ENCODE results near the gene C11orf42. TPM values are rescaled to one million over a fixed set of nuclear protein-coding genes. Genes with fewer than 3 reads are reported as not detected.
A peak's percentile ranks its signal among the peaks of the same experiment; 100 is the strongest.

C11orf42 gene
- total RNA-seq, 4 donors from 2014 or later: not detected

GRCh38 chr11:6249770-6250555 lies 44.6 kb downstream of the C11orf42 start:
- intact Hi-C loops (cut with DNase I; ENCODE audit: low total_unique reads): no loop called here
- H3K4me3 ChIP-seq (ENCODE audit: low read depth, poor library complexity, severe bottlenecking): no peak overlapping the region
- peak; percentile 78 to 93 for DNase-seq (ENCODE audit: low spot score in 2 of 2)

GRCh38 chr11:6251120-6251733 lies 45.9 kb downstream of the C11orf42 start:
- DNase-seq (ENCODE audit: low spot score in 2 of 2): no peak
- 66 to 67% methylated on average over 6 of the region's 6 CpGs for WGBS, 2 donors
- TF ChIP-seq CTCF (IDR thresholded peaks at IDR 0.05): peak in 1 of 3 donors; percentile 51
- TF ChIP-seq POLR2A (IDR thresholded peaks at IDR 0.05): no peak
- no peak overlapping the region for H3K4me3 ChIP-seq (ENCODE audit: low read depth, poor library complexity, severe bottlenecking)
- intact Hi-C loops (cut with DNase I; ENCODE audit: low total_unique reads): no loop called here

More at GRCh38 chr11:6249770-6250555, 44.6 kb downstream of the C11orf42 start:
- WGBS, 2 donors: 25 to 44% methylated on average over 3 of the region's 3 CpGs
- TF ChIP-seq POLR2A (IDR thresholded peaks at IDR 0.05) (no peak), CTCF (IDR thresholded peaks at IDR 0.05) (no peak)

GRCh38 chr11:6251990-6252473 lies 46.7 kb downstream of the C11orf42 start:
- intact Hi-C loops (cut with DNase I; ENCODE audit: low total_unique reads): no loop called here
- DNase-seq (ENCODE audit: low spot score in 2 of 2): no peak
- H3K4me3 ChIP-seq (ENCODE audit: low read depth, poor library complexity, severe bottlenecking): no peak overlapping the region
- TF ChIP-seq POLR2A (IDR thresholded peaks at IDR 0.05) (no peak), CTCF (IDR thresholded peaks at IDR 0.05) (no peak)
- WGBS, 2 donors: 67 to 80% methylated on average over 6 of the region's 6 CpGs

- intact Hi-C loops (cut with DNase I; ENCODE audit: low total_unique reads): no loop called here
- 83 to 91% methylated on average over 1 of the region's 1 CpG for WGBS, 2 donors
- DNase-seq (ENCODE audit: low spot score in 2 of 2): no peak
- no peak for TF ChIP-seq POLR2A (IDR thresholded peaks at IDR 0.05)
- TF ChIP-seq CTCF (IDR thresholded peaks at IDR 0.05): no peak
- no peak overlapping the region for H3K4me3 ChIP-seq (ENCODE audit: low read depth, poor library complexity, severe bottlenecking)
Observed at GRCh38 chr11:6253197-6253596, 47.8 kb downstream of the C11orf42 start.

GRCh38 chr11:6258141-6258540 lies 52.8 kb downstream of the C11orf42 start:
- intact Hi-C loops (cut with DNase I; ENCODE audit: low total_unique reads): loop anchor here (1.0 kb wide), 1 partner anchor 46 kb away; no protein-coding TSS in a partner anchor
- WGBS, 2 donors: 80 to 85% methylated on average over 3 of the region's 3 CpGs
- TF ChIP-seq POLR2A (IDR thresholded peaks at IDR 0.05) (no peak), CTCF (IDR thresholded peaks at IDR 0.05) (no peak)
- DNase-seq (ENCODE audit: low spot score in 2 of 2): no peak
- no peak overlapping the region for H3K4me3 ChIP-seq (ENCODE audit: low read depth, poor library complexity, severe bottlenecking)
